NCI-H510A treated with DMSO at 0.1 percent for 48 hours (cell line): ENCODE data around the gene PRDM11.
"Not testable (repeated sequence)": the region's sequence is repeated elsewhere in the genome, so short reads cannot be mapped to it uniquely, and the experiment has no call there.

Experiments
- DNase-seq: peaks from one replicate; lab custom pipeline; 2025; lab: John Stamatoyannopoulos, UW

The PRDM11 gene

GRCh38 chr11:45146072-45147016 lies at the start of gene PRDM11:
Gene PRDM11, plus strand, starts transcription at chr11:45146639. Its CDS starts 35,128 bp downstream, at chr11:45181767.
- no peak for DNase-seq

DNA sequence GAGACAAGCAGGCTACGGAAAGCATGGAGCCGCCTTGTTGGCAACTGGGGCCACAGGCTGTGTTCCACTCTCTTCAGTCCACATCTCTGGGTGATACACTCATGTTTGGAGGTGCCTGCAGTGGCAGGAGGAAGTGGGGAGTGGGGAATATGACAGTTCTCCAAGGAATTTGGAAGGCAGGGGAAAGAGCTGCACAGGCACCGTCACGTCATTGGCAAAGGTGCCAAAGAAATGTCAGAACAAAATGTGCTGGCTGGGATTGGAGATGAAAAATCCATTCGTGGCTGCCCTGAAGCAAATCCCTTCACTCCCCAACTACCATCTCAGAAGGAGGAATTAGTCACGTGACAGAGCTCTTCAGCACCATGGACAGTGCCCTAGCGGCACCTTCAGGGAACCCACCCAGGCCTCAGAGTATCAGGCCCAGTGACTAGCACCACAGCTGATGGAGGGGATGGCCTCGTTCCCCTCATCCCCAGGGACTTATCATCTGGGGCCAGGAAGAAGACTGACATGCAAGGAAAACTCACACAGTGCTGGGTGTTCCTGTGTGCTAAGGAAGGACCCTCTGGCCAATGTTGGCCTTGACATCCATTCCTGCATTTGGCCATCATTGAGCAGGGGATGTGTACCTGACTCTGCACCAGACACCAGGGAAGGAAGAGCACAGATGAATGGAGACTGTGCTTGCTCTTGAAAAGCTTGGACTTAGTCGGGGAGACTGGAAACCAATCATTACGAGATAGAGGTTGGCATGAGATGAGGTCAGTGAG lies 48.5 kb upstream of the PRDM11 start:
- no peak for DNase-seq

GRCh38 chr11:45098929-45099328 lies 47.5 kb upstream of the PRDM11 start:
- no peak for DNase-seq

DNA sequence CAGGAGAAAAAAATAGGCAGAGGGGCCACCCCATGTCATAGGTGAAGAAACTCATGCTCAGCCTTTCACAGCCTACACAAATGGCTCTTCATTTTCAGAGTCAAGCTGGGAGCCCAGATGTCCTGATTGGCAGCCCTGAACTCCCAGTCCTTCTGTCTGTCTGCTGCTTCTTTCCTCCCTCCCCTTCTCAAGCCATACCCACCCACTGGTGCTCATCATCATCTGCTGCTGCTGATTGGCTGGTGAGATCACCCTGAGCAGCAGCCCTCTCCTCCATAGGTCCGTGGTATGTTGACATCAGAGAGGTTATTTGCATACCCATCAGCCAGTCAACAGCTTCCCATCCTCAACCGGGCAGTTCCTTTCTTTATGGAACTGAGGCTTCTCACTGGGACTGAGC lies 46.1 kb upstream of the PRDM11 start:
- DNase-seq: no peak

DNA sequence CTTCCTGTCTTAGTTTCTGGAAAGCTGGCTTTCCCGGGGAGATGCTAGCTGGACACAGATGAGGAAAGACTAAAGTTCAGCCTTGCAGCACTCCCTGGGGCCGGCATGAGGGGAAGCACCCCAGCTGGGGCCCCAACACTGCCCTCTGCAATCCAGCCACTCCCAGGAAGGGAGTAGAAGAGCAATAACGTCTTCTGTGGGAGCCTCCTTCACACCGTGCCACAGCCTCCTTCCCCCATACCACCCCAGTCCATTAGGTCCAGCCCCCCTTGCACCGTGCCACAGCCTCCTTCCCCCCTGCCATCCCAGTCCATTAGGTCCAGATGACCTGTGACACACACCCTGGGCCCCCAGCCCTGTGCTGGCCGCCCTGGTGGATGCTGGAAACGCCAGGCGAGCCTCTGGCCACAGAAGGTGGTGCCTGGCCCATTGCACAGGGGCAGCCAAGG lies 44.1 kb upstream of the PRDM11 start:
- no peak for DNase-seq

- DNase-seq: peak; percentile 7
These were observed 43.4 kb upstream of the PRDM11 start for GRCh38 chr11:45102810-45103621.

- DNase-seq: no peak
These were observed 42.2 kb upstream of the PRDM11 start for GRCh38 chr11:45104006-45104789.

GRCh38 chr11:45104790-45105084 lies 41.7 kb upstream of the PRDM11 start:
- no peak for DNase-seq

GRCh38 chr11:45105233-45105983 lies 41.0 kb upstream of the PRDM11 start:
- peak; percentile 15 for DNase-seq

GRCh38 chr11:45105984-45106375 lies 40.5 kb upstream of the PRDM11 start:
- no peak for DNase-seq

DNA sequence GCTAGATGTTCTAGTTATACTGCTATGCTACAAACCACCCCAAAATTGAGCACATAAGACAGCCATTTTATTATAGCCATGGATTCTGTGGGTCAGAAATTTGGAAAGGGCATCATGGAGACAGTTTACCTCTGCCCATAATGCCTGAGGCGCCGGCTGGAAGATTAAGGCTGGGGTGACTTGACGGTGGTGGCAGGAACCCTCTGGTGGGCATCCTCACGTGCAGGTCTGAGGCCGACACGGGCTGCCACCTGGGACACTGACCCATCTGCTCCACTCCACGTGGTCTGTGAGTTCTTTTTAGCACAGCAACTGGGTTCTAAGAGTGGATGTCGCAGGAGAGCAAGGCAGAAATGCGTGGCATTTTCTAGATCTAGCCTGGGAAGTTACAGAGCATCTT lies 40.0 kb upstream of the PRDM11 start:
- no peak for DNase-seq

DNA sequence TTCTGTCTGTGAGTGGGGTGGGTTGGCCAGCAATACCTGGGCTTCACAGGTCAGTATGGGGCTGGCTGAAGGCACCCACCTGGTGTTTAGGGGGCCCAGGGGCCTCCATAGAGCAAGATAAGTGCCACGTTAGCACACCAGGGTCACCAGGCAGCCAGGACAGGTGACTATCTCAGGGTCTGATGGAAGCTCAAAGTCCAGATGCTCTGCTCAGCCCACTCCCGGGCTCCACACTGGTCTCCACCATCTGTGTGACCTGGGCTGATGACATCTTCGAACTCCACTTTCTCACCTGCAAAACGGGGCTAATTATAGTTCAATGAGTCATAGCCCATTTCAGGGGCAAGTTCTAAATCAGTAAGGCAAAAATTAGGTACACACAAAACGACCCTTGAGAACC lies 39.4 kb upstream of the PRDM11 start:
- no peak for DNase-seq

GRCh38 chr11:45108070-45109064 lies 38.1 kb upstream of the PRDM11 start:
- DNase-seq: no peak

DNA sequence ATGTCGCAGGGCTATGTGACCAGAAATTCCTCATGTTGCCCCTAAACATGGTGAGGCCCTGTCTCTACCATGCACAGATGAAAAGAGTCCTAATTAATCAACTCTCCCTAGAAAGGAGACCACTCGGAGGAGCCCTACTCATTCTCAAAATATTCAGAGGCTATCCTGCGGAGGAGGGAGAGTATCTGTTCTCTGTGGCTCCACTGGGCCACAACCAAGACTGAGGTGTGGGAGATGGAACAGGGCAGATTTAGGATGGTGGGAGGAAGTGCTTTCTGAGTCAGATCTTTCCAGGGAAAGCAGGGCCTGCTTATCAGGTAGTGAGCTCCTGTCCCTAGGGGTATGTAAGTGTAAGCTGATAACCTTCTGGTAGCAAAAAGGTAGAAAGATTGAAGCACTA lies 37.0 kb upstream of the PRDM11 start:
- DNase-seq: no peak

DNA sequence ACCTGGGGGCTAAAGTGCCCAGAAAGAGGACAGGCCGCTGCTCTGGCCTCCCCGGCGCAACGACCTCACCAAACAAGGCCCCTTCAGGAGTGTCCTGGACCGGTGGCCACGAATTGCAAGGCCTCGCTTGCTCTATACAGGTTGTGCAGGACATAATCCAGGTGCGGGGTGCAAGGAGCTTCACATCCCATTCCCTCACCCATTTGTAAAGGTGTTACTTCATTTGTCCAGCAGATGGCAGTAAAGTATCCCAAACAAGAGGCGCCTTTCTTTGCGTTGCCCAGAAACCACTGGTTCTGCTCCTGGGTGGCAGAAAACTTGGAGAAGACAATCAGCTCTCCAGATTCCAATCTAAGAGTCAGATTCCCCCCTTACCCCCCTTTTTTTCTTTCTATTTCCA lies 35.9 kb upstream of the PRDM11 start:
- DNase-seq: peak; percentile 29

DNA sequence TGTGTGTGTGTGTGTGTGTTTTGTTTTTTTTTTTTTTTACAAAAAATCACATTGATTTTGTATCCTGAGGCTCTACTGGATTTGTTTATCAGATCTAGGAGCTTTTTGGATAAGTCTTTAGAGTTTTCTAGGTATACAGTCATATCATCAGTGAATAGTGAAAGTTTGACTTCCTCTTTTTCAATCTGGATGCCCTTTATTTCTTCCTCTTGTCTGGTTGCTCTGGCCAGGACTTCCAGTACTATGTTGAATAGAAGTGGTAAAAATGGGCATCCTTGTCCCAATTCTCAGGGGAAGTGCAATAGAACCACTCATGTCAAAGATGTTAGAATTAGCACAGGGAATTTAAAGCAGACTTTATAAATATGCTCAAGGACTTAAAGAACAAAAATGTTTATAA lies 32.6 kb upstream of the PRDM11 start:
- no peak for DNase-seq

DNA sequence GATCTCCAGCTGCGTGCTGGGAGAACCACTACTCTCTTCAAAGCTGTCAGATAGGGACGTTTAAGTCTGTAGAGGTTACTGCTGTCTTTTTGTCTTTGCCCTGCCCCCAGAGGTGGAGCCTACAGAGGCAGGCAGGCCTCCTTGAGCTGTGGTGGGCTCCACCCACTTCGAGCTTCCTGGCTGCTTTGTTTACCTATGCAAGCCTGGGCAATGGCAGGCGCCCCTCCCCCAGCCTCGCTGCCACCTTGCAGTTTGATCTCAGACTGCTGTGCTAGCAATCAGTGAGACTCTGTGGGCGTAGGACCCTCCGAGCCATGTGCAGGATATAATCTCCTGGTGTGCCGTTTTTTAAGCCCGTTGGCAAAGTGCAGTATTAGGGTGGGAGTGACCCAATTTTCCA lies 18.6 kb upstream of the PRDM11 start:
- DNase-seq: not testable (repeated sequence)

DNA sequence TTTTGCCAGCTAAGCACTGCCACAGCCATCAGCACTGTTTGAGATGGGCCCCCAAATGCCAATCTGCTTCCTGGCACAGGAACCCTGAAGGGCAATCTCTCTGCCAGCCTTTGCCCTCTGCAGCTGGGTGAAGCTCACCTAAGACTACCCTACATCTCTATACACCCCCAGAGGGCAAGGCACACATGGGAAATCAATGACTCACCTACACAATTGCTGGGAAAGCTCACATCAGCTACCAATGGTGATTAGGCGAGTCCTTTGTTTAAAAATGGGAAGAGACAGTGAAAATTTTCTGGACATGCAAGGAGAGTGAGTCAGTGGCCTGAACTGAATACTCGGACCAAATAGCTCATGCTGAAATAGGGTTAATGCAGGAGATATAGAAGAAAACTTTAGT lies 12.6 kb upstream of the PRDM11 start:
- DNase-seq: no peak

- no peak for DNase-seq
These were observed 5.3 kb upstream of the PRDM11 start for GRCh38 chr11:45141171-45141570.

DNA sequence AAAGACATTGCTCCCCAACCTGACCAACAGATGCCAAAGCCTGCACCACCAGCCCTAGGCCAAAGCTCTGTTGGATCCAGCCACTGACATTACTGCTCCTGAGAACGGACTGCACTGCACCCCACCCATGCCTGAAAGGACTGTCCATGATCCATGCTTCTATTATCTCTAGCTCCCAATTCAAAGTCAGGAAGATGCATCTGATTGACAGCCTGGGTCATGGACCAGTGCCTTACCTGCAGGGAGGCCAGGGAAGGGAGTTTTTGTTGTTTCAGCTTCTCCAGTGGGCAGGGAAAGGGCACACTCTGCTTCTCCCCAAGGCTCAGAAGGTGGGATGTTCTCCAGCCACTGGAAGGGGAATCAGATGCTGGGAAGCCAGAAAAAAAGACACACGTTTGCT lies 4.8 kb upstream of the PRDM11 start:
- no peak for DNase-seq
